Smooth muscle cell of trachea (primary cell): ENCODE measurements around the gene PAX3. TPM values are rescaled to one million over a fixed set of nuclear protein-coding genes. Genes with fewer than 3 reads are reported as not detected.

Source experiments
- total RNA-seq: library from RNA; depleted of rRNA; stranded (reverse); fragments of >200 nt; gene quantifications from 2 replicates; pipeline ENCODE4 v1.2.1, GENCODE V29; 2014

The PAX3 gene
- not detected in 2 replicates for total RNA-seq

DNA sequence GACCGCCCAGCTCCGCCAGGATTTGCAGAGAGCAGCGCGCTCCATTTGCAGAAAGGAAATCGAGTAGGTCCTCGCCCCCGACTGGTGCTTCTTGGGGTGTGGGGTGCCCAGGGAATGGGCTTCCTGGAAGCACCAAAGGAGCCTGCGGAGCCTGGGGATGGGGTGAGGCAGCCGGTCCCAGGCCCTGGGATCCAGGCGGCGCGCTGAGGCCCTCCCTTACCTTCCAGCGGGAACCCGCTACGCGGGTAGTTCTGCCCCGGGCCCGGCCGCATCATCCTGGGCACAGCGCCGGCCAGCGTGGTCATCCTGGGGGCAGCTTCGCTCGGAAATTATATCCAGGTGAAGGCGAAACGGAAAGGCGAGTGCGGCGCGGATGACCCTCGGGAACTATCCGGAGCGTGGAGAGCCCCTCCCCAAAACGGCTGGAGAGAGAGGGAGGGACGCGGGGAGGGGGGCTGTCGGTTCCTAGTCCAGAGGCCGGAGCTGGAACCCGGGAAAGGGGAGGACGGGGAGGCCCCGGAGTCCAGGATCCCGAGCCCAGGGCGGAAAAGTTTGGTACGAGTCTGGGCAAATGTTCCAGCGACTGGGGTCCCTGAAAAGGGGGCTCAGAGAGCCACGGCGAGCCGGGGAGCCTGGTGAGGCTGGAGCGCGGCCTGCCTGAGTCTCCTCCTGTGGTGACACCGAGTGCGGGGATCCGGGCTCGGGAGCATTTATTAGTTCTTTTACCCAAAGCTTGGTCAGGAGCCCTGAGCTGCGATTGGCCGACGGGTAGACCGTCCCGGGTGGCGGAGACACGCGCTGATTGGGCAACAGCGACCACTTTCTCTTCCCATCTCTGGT is at the start of gene PAX3:
PAX3 (minus strand) TSS at position 688 of the 840 bp plus-strand sequence; CDS start at position 305, 383 bp downstream.

Other genes starting within 250 kb of the PAX3 start
- gene SGPP2, start 125.5 kb upstream of the PAX3 start, total RNA-seq: not detected in 2 replicates